Neuron (in vitro differentiated cells): ENCODE measurements around the gene TRMT1.
"Not testable (repeated sequence)": the region's sequence is repeated elsewhere in the genome, so short reads cannot be mapped to it uniquely, and the experiment has no call there.

Experiments
- H2AFZ ChIP-seq: one replicate; pipeline ENCODE4 v1.6.1; 2013; ENCODE audit warnings: low read depth, mild to moderate bottlenecking, inconsistent platforms, low read length, moderate library complexity
- H3K27me3 ChIP-seq: one replicate; pipeline ENCODE4 v1.6.1; 2013; ENCODE audit warnings: low read length; ENCODE audit not compliant: insufficient read depth
- H3K36me3 ChIP-seq: one replicate; pipeline ENCODE4 v1.6.1; 2013; ENCODE audit warnings: low read length; ENCODE audit not compliant: insufficient read depth
- H3K4me1 ChIP-seq: one replicate; pipeline ENCODE4 v1.6.1; 2013; ENCODE audit warnings: low read length; ENCODE audit not compliant: insufficient read depth
- H3K4me3 ChIP-seq: 2 replicates; pipeline ENCODE4 v1.5.1; 2013; ENCODE audit warnings: mild to moderate bottlenecking, low read length, moderate library complexity
- H3K9me3 ChIP-seq: one replicate; pipeline ENCODE4 v1.6.1; 2013; ENCODE audit warnings: low read length

Gene TRMT1

GRCh38 chr19:13116282-13117175 is at the start of gene TRMT1:
Gene TRMT1, minus strand, starts transcription at chr19:13116740. Its CDS starts 341 bp downstream, at chr19:13116399.
- no peaks in the 10 kb centered on the region for H3K27me3 ChIP-seq
- peak within 1 kb of the TSS; percentile 66 for H3K4me3 ChIP-seq
- no peaks in the 10 kb centered on the region for H3K9me3 ChIP-seq
- peaks cover 29% of the 10 kb centered on the region for H3K4me1 ChIP-seq
- peak within 1 kb of the TSS; percentile 57 for H2AFZ ChIP-seq
- H3K36me3 ChIP-seq: peaks cover 24% of the 10 kb centered on the region

- not testable (repeated sequence) for H2AFZ ChIP-seq, H3K9me3 ChIP-seq, H3K36me3 ChIP-seq, H3K27me3 ChIP-seq, H3K4me3 ChIP-seq
- peaks cover 28% of the 10 kb centered on the region for H3K4me1 ChIP-seq
Observed at GRCh38 chr19:13166151-13166550, 49.6 kb upstream of the TRMT1 start.

- H2AFZ ChIP-seq: no peak overlapping the region
- no peak overlapping the region for H3K4me3 ChIP-seq
- peaks cover 28% of the 10 kb centered on the region for H3K4me1 ChIP-seq
- no peaks in the 10 kb centered on the region for H3K27me3 ChIP-seq
- no peaks in the 10 kb centered on the region for H3K9me3 ChIP-seq
- H3K36me3 ChIP-seq: no peaks in the 10 kb centered on the region
Observed at GRCh38 chr19:13165162-13165997, 48.8 kb upstream of the TRMT1 start.

GRCh38 chr19:13164343-13165161 is 48.0 kb upstream of the TRMT1 start:
- H3K9me3 ChIP-seq: no peaks in the 10 kb centered on the region
- H3K4me3 ChIP-seq: peak overlapping the region; percentile 47
- H3K4me1 ChIP-seq: peaks cover 28% of the 10 kb centered on the region
- peak overlapping the region; percentile 38 for H2AFZ ChIP-seq
- no peaks in the 10 kb centered on the region for H3K27me3 ChIP-seq
- no peaks in the 10 kb centered on the region for H3K36me3 ChIP-seq

GRCh38 chr19:13163609-13164342 is 47.2 kb upstream of the TRMT1 start:
- Histone ChIP-seq H3K9me3 (no peaks in the 10 kb centered on the region), H3K36me3 (no peaks in the 10 kb centered on the region), H3K4me1 (peaks cover 28% of the 10 kb centered on the region), H2AFZ (peak overlapping the region; percentile 38), H3K4me3 (peak overlapping the region; percentile 47), H3K27me3 (no peaks in the 10 kb centered on the region)

GRCh38 chr19:13162724-13163608 is 46.4 kb upstream of the TRMT1 start:
- peaks cover 28% of the 10 kb centered on the region for H3K4me1 ChIP-seq
- H3K4me3 ChIP-seq: peak overlapping the region; percentile 47
- no peaks in the 10 kb centered on the region for H3K36me3 ChIP-seq
- H2AFZ ChIP-seq: peak overlapping the region; percentile 86
- no peaks in the 10 kb centered on the region for H3K9me3 ChIP-seq
- no peaks in the 10 kb centered on the region for H3K27me3 ChIP-seq

GRCh38 chr19:13160557-13160956 is 44.0 kb upstream of the TRMT1 start:
- Histone ChIP-seq H3K4me3 (no peak overlapping the region), H2AFZ (no peak overlapping the region), H3K36me3 (no peaks in the 10 kb centered on the region), H3K9me3 (no peaks in the 10 kb centered on the region), H3K4me1 (peaks cover 29% of the 10 kb centered on the region), H3K27me3 (no peaks in the 10 kb centered on the region)

GRCh38 chr19:13159713-13160112 is 43.2 kb upstream of the TRMT1 start:
- Histone ChIP-seq H2AFZ (no peak overlapping the region), H3K36me3 (no peaks in the 10 kb centered on the region), H3K4me3 (no peak overlapping the region), H3K9me3 (no peaks in the 10 kb centered on the region), H3K4me1 (peaks cover 34% of the 10 kb centered on the region), H3K27me3 (no peaks in the 10 kb centered on the region)

- no peaks in the 10 kb centered on the region for H3K36me3 ChIP-seq
- H3K27me3 ChIP-seq: no peaks in the 10 kb centered on the region
- no peak overlapping the region for H2AFZ ChIP-seq
- no peaks in the 10 kb centered on the region for H3K9me3 ChIP-seq
- H3K4me1 ChIP-seq: peaks cover 25% of the 10 kb centered on the region
- H3K4me3 ChIP-seq: peak overlapping the region; percentile 82
Observed at GRCh38 chr19:13155472-13156359, 39.2 kb upstream of the TRMT1 start.

- H3K4me1 ChIP-seq: peaks cover 25% of the 10 kb centered on the region
- no peaks in the 10 kb centered on the region for H3K27me3 ChIP-seq
- peak overlapping the region; percentile 82 for H3K4me3 ChIP-seq
- no peak overlapping the region for H2AFZ ChIP-seq
- no peaks in the 10 kb centered on the region for H3K36me3 ChIP-seq
- H3K9me3 ChIP-seq: no peaks in the 10 kb centered on the region
Observed at GRCh38 chr19:13154911-13155471, 38.5 kb upstream of the TRMT1 start.
